Measurements from ENCODE around the gene APOO.

- no peak for TF ChIP-seq CTCF (IDR thresholded peaks at IDR 0.05)
- no peak for TF ChIP-seq POLR2A (IDR thresholded peaks at IDR 0.05)
Measured at GRCh38 chrX:23849241-23849640, 58.5 kb downstream of the APOO start.

All from uterus (tissue), 2 donors.